ENCODE data around the gene LMF1. TPM values are rescaled to one million over a fixed set of nuclear protein-coding genes. Genes with fewer than 3 reads are reported as not detected.
"Not testable (repeated sequence)": the region's sequence is repeated elsewhere in the genome, so short reads cannot be mapped to it uniquely, and the experiment has no call there.

Gene LMF1
- total RNA-seq, 1 donor from 2014 or later: 9.4 TPM

- DNase-seq: not testable (repeated sequence)
Measured at GRCh38 chr16:947922-948303, 22.9 kb downstream of the LMF1 start.

- DNase-seq: no peak
Measured at GRCh38 chr16:947255-947921, 23.4 kb downstream of the LMF1 start.

GRCh38 chr16:946048-946395 lies 24.8 kb downstream of the LMF1 start:
- no peak for DNase-seq

GRCh38 chr16:945271-946047 lies 25.3 kb downstream of the LMF1 start:
- no peak for DNase-seq

- no peak for DNase-seq
Measured at GRCh38 chr16:943971-944370, 26.8 kb downstream of the LMF1 start.

GRCh38 chr16:942436-943060 lies 28.2 kb downstream of the LMF1 start:
- no peak for DNase-seq

- no peak for DNase-seq
Measured at GRCh38 chr16:939941-940340, 30.8 kb downstream of the LMF1 start.

GRCh38 chr16:939311-939710 lies 31.5 kb downstream of the LMF1 start:
- no peak for DNase-seq

- DNase-seq: no peak
Measured at GRCh38 chr16:938752-939151, 32.0 kb downstream of the LMF1 start.

- DNase-seq: no peak
Measured at GRCh38 chr16:938136-938535, 32.6 kb downstream of the LMF1 start.

GRCh38 chr16:937723-938122 lies 33.1 kb downstream of the LMF1 start:
- DNase-seq: no peak

- DNase-seq: no peak
Measured at GRCh38 chr16:937311-937710, 33.5 kb downstream of the LMF1 start.

GRCh38 chr16:935684-936083 lies 35.1 kb downstream of the LMF1 start:
- DNase-seq: no peak

GRCh38 chr16:934178-934577 lies 36.6 kb downstream of the LMF1 start:
- DNase-seq: no peak

- no peak for DNase-seq
Measured at GRCh38 chr16:933581-933980, 37.2 kb downstream of the LMF1 start.

- DNase-seq: no peak
Measured at GRCh38 chr16:932831-933330, 37.9 kb downstream of the LMF1 start.

GRCh38 chr16:931626-932500 lies 38.9 kb downstream of the LMF1 start:
- no peak for DNase-seq

GRCh38 chr16:931171-931570 lies 39.6 kb downstream of the LMF1 start:
- no peak for DNase-seq

GRCh38 chr16:930511-930910 lies 40.3 kb downstream of the LMF1 start:
- no peak for DNase-seq

- DNase-seq: no peak
Measured at GRCh38 chr16:930076-930475, 40.7 kb downstream of the LMF1 start.

GRCh38 chr16:929227-930073 lies 41.3 kb downstream of the LMF1 start:
- no peak for DNase-seq

GRCh38 chr16:928526-928925 lies 42.3 kb downstream of the LMF1 start:
- DNase-seq: no peak

All from occipital lobe (tissue), 2 donors.